ENCODE results near the gene CEP68. TPM values are rescaled to one million over a fixed set of nuclear protein-coding genes. Genes with fewer than 3 reads are reported as not detected.
A peak's percentile ranks its signal among the peaks of the same experiment; 100 is the strongest.

CEP68 gene
- total and polyA plus RNA-seq, 5 donors: 8.6 to 19.3 (median 13.9) TPM

- H3K27me3 ChIP-seq (ENCODE audit: control insufficient read depth, insufficient read depth): no peaks in the 10 kb centered on the region
- H3K4me3 ChIP-seq (ENCODE audit: low read length): no peak overlapping the region
- H3K4me1 ChIP-seq (ENCODE audit: control insufficient read depth, insufficient read depth, low read length): peaks cover 2% of the 10 kb centered on the region
- DNase-seq (no peak), ATAC-seq (no peak)
- no peaks in the 10 kb centered on the region for H3K9me3 ChIP-seq (ENCODE audit: control insufficient read depth, low read length)
- intact Hi-C loops (cut with DNase I): no loop called here
- no peak overlapping the region for H3K27ac ChIP-seq (ENCODE audit: low read length)
These were observed 37.0 kb downstream of the CEP68 start for GRCh38 chr2:65093211-65093610.

- intact Hi-C loops (cut with DNase I): no loop called here
- Histone ChIP-seq H3K4me3 (ENCODE audit: low read length) (no peak overlapping the region), H3K4me1 (ENCODE audit: control insufficient read depth, insufficient read depth, low read length) (peaks cover 2% of the 10 kb centered on the region), H3K27me3 (ENCODE audit: control insufficient read depth, insufficient read depth) (no peaks in the 10 kb centered on the region), H3K27ac (ENCODE audit: low read length) (no peak overlapping the region), H3K9me3 (ENCODE audit: control insufficient read depth, low read length) (no peaks in the 10 kb centered on the region)
- no peak for DNase-seq
- WGBS: 87% methylated on average over 1 of the region's 1 CpG
- no peak for ATAC-seq
These were observed 40.7 kb downstream of the CEP68 start for GRCh38 chr2:65096948-65097347.

GRCh38 chr2:65097844-65098243 is 41.6 kb downstream of the CEP68 start:
- peaks cover 2% of the 10 kb centered on the region for H3K4me1 ChIP-seq (ENCODE audit: control insufficient read depth, insufficient read depth, low read length)
- intact Hi-C loops (cut with DNase I): no loop called here
- H3K4me3 ChIP-seq (ENCODE audit: low read length): no peak overlapping the region
- H3K9me3 ChIP-seq (ENCODE audit: control insufficient read depth, low read length): no peaks in the 10 kb centered on the region
- H3K27me3 ChIP-seq (ENCODE audit: control insufficient read depth, insufficient read depth): no peaks in the 10 kb centered on the region
- no peak for ATAC-seq
- DNase-seq: no peak
- 46% methylated on average over 1 of the region's 1 CpG for WGBS
- H3K27ac ChIP-seq (ENCODE audit: low read length): no peak overlapping the region

GRCh38 chr2:65098741-65099140 is 42.5 kb downstream of the CEP68 start:
- Histone ChIP-seq H3K4me3 (ENCODE audit: low read length) (no peak overlapping the region), H3K9me3 (ENCODE audit: control insufficient read depth, low read length) (no peaks in the 10 kb centered on the region), H3K27ac (ENCODE audit: low read length) (no peak overlapping the region), H3K4me1 (ENCODE audit: control insufficient read depth, insufficient read depth, low read length) (peaks cover 2% of the 10 kb centered on the region), H3K27me3 (ENCODE audit: control insufficient read depth, insufficient read depth) (no peaks in the 10 kb centered on the region)
- intact Hi-C loops (cut with DNase I): no loop called here
- ATAC-seq (no peak), DNase-seq (no peak)
- 89% methylated on average over 5 of the region's 5 CpGs for WGBS

GRCh38 chr2:65101071-65101470 is 44.9 kb downstream of the CEP68 start:
- intact Hi-C loops (cut with DNase I): no loop called here
- Histone ChIP-seq H3K4me3 (ENCODE audit: low read length) (no peak overlapping the region), H3K27me3 (ENCODE audit: control insufficient read depth, insufficient read depth) (no peaks in the 10 kb centered on the region), H3K9me3 (ENCODE audit: control insufficient read depth, low read length) (no peaks in the 10 kb centered on the region), H3K27ac (ENCODE audit: low read length) (no peak overlapping the region), H3K4me1 (ENCODE audit: control insufficient read depth, insufficient read depth, low read length) (no peaks in the 10 kb centered on the region)
- 67% methylated on average over 3 of the region's 3 CpGs for WGBS
- ATAC-seq: no peak
- DNase-seq: no peak

GRCh38 chr2:65103013-65103715 is 46.9 kb downstream of the CEP68 start:
- ATAC-seq: no peak

GRCh38 chr2:65107530-65107929 is 51.3 kb downstream of the CEP68 start:
- H3K9me3 ChIP-seq (ENCODE audit: control insufficient read depth, low read length): no peaks in the 10 kb centered on the region
- peaks cover 4% of the 10 kb centered on the region for H3K4me1 ChIP-seq (ENCODE audit: control insufficient read depth, insufficient read depth, low read length)
- ATAC-seq: no peak
- intact Hi-C loops (cut with DNase I): no loop called here
- WGBS: 91% methylated on average over 5 of the region's 5 CpGs
- DNase-seq: no peak
- H3K27ac ChIP-seq (ENCODE audit: low read length): peak overlapping the region; percentile 24
- H3K27me3 ChIP-seq (ENCODE audit: control insufficient read depth, insufficient read depth): no peaks in the 10 kb centered on the region
- no peak overlapping the region for H3K4me3 ChIP-seq (ENCODE audit: low read length)

More at GRCh38 chr2:65103013-65103715, 46.9 kb downstream of the CEP68 start:
- Histone ChIP-seq H3K27ac (ENCODE audit: low read length) (no peak overlapping the region), H3K9me3 (ENCODE audit: control insufficient read depth, low read length) (no peaks in the 10 kb centered on the region), H3K4me1 (ENCODE audit: control insufficient read depth, insufficient read depth, low read length) (peaks cover 4% of the 10 kb centered on the region), H3K27me3 (ENCODE audit: control insufficient read depth, insufficient read depth) (no peaks in the 10 kb centered on the region), H3K4me3 (ENCODE audit: low read length) (no peak overlapping the region)
- DNase-seq: peak in 1 of 3 donors; percentile 52
- 72% methylated on average over 6 of the region's 6 CpGs for WGBS
- intact Hi-C loops (cut with DNase I): no loop called here

- no peaks in the 10 kb centered on the region for H3K27me3 ChIP-seq (ENCODE audit: control insufficient read depth, insufficient read depth)
- H3K4me3 ChIP-seq (ENCODE audit: low read length): no peak overlapping the region
- peaks cover 4% of the 10 kb centered on the region for H3K4me1 ChIP-seq (ENCODE audit: control insufficient read depth, insufficient read depth, low read length)
- DNase-seq (no peak), ATAC-seq (no peak)
- no peak overlapping the region for H3K27ac ChIP-seq (ENCODE audit: low read length)
- WGBS: 90% methylated on average over 6 of the region's 6 CpGs
- no peaks in the 10 kb centered on the region for H3K9me3 ChIP-seq (ENCODE audit: control insufficient read depth, low read length)
- intact Hi-C loops (cut with DNase I): no loop called here
These were observed 52.6 kb downstream of the CEP68 start for GRCh38 chr2:65108780-65109179.

- intact Hi-C loops (cut with DNase I): no loop called here
- 51% methylated on average over 3 of the region's 3 CpGs for WGBS
- Histone ChIP-seq H3K9me3 (ENCODE audit: control insufficient read depth, low read length) (no peaks in the 10 kb centered on the region), H3K4me1 (ENCODE audit: control insufficient read depth, insufficient read depth, low read length) (peaks cover under 1% of the 10 kb centered on the region), H3K27ac (ENCODE audit: low read length) (no peak overlapping the region), H3K27me3 (ENCODE audit: control insufficient read depth, insufficient read depth) (no peaks in the 10 kb centered on the region), H3K4me3 (ENCODE audit: low read length) (no peak overlapping the region)
- DNase-seq (no peak), ATAC-seq (no peak)
These were observed 56.4 kb downstream of the CEP68 start for GRCh38 chr2:65112633-65113032.

GRCh38 chr2:65113229-65113628 is 57.0 kb downstream of the CEP68 start:
- Histone ChIP-seq H3K4me3 (ENCODE audit: low read length) (no peak overlapping the region), H3K27ac (ENCODE audit: low read length) (no peak overlapping the region), H3K4me1 (ENCODE audit: control insufficient read depth, insufficient read depth, low read length) (no peaks in the 10 kb centered on the region), H3K9me3 (ENCODE audit: control insufficient read depth, low read length) (no peaks in the 10 kb centered on the region), H3K27me3 (ENCODE audit: control insufficient read depth, insufficient read depth) (no peaks in the 10 kb centered on the region)
- ATAC-seq: no peak
- intact Hi-C loops (cut with DNase I): no loop called here
- no peak for DNase-seq
- WGBS: 98% methylated on average over 4 of the region's 4 CpGs

- no peak overlapping the region for H3K27ac ChIP-seq (ENCODE audit: low read length)
- H3K4me1 ChIP-seq (ENCODE audit: control insufficient read depth, insufficient read depth, low read length): no peaks in the 10 kb centered on the region
- no peaks in the 10 kb centered on the region for H3K27me3 ChIP-seq (ENCODE audit: control insufficient read depth, insufficient read depth)
- WGBS: 75% methylated on average over 2 of the region's 2 CpGs
- ATAC-seq (no peak), DNase-seq (no peak)
- no peak overlapping the region for H3K4me3 ChIP-seq (ENCODE audit: low read length)
- intact Hi-C loops (cut with DNase I): no loop called here
- no peaks in the 10 kb centered on the region for H3K9me3 ChIP-seq (ENCODE audit: control insufficient read depth, low read length)
These were observed 57.6 kb downstream of the CEP68 start for GRCh38 chr2:65113816-65114215.

GRCh38 chr2:65114921-65115320 is 58.7 kb downstream of the CEP68 start:
- no peaks in the 10 kb centered on the region for H3K4me1 ChIP-seq (ENCODE audit: control insufficient read depth, insufficient read depth, low read length)
- no peak overlapping the region for H3K27ac ChIP-seq (ENCODE audit: low read length)
- no peaks in the 10 kb centered on the region for H3K9me3 ChIP-seq (ENCODE audit: control insufficient read depth, low read length)
- intact Hi-C loops (cut with DNase I): no loop called here
- no peaks in the 10 kb centered on the region for H3K27me3 ChIP-seq (ENCODE audit: control insufficient read depth, insufficient read depth)
- DNase-seq (no peak), ATAC-seq (no peak)
- H3K4me3 ChIP-seq (ENCODE audit: low read length): no peak overlapping the region
